Smooth muscle cell (in vitro differentiated cells): Measurements from ENCODE around the gene PARVB. TPM values are rescaled to one million over a fixed set of nuclear protein-coding genes. Genes with fewer than 3 reads are reported as not detected.

Source experiments
- DNase-seq: peaks from one replicate; lab custom pipeline; 2025; ENCODE audit not compliant: unreplicated experiment; lab: John Stamatoyannopoulos, UW
- H2AFZ ChIP-seq: fragments of 200-600 bp; sonication (generic); 2 replicates; pipeline ENCODE4 v1.6.0; 2016; ENCODE audit warnings: antibody characterized with exemption, low read depth, mild to moderate bottlenecking
- H3F3A ChIP-seq: fragments of 200-600 bp; sonication (generic); 2 replicates; pipeline ENCODE4 v1.6.0; 2017; ENCODE audit warnings: antibody characterized with exemption, low read depth
- H3K27ac ChIP-seq: fragments of 200-600 bp; sonication (generic); 2 replicates; pipeline ENCODE4 v1.5.1; 2016; ENCODE audit warnings: low read depth, mild to moderate bottlenecking
- H3K27me3 ChIP-seq: fragments of 200-600 bp; sonication (generic); 2 replicates; pipeline ENCODE4 v1.6.1; 2016; ENCODE audit warnings: low read depth, mild to moderate bottlenecking
- H3K36me3 ChIP-seq: fragments of 200-600 bp; sonication (generic); 2 replicates; pipeline ENCODE4 v1.5.1; 2016; ENCODE audit warnings: low read depth
- H3K4me1 ChIP-seq: fragments of 200-600 bp; sonication (generic); 2 replicates; pipeline ENCODE4 v1.5.1; 2016; ENCODE audit warnings: low read depth
- H3K4me2 ChIP-seq: fragments of 200-600 bp; sonication (generic); 2 replicates; pipeline ENCODE4 v1.6.0; 2016; ENCODE audit warnings: mild to moderate bottlenecking
- H3K4me3 ChIP-seq: fragments of 200-600 bp; sonication (generic); 2 replicates; pipeline ENCODE4 v1.5.1; 2016; ENCODE audit warnings: mild to moderate bottlenecking
- H3K79me2 ChIP-seq: fragments of 200-600 bp; sonication (generic); 2 replicates; pipeline ENCODE4 v1.6.0; 2016; ENCODE audit warnings: low read depth, mild to moderate bottlenecking
- H3K9ac ChIP-seq: fragments of 200-600 bp; sonication (generic); 2 replicates; pipeline ENCODE4 v1.6.0; 2016; ENCODE audit warnings: low read depth
- H3K9me3 ChIP-seq: fragments of 200-600 bp; sonication (generic); replicated peaks from 2 replicates; pipeline ENCODE4 v1.5.1; 2016; ENCODE audit warnings: low read depth
- H4K20me1 ChIP-seq: fragments of 200-600 bp; sonication (generic); 2 replicates; pipeline ENCODE4 v1.6.0; 2016; ENCODE audit warnings: low read depth
- CTCF ChIP-seq: fragments of 200-600 bp; sonication (generic); IDR thresholded peaks from 2 replicates; pipeline ENCODE4 v1.5.1; 2017; ENCODE audit warnings: borderline replicate concordance, mild to moderate bottlenecking, antibody characterized with exemption; ENCODE audit not compliant: insufficient read depth, poor library complexity, severe bottlenecking
- WGBS: methylation state at CpG from one replicate; pipeline ENCODE4 v1.1.7; 2016; ENCODE audit warnings: low lambda C conversion rate; 5-methylcytosine and 5-hydroxymethylcytosine counted together
- polyA plus RNA-seq: library from polyadenylated mRNA; unstranded; fragments of >200 nt; fragmentation: Nextera tagmentation; extraction: Ambion mirVana; gene quantifications from 2 replicates; pipeline ENCODE4 v1.2.1, GENCODE V29; 2016
- total RNA-seq: library from RNA; depleted of rRNA; stranded (reverse); fragments of >200 nt; gene quantifications from 2 replicates; pipeline ENCODE4 v1.2.3, GENCODE V29; 2014

The PARVB gene
- total and polyA plus RNA-seq, 2 experiments from 2014 or later: 35.1 to 36.6 TPM

GRCh38 chr22:44144046-44144569 lies 120.0 kb downstream of the PARVB start:
- Histone ChIP-seq H3K27ac (no peak overlapping the region), H3K36me3 (no peaks in the 10 kb centered on the region), H3K79me2 (no peaks in the 10 kb centered on the region), H4K20me1 (peaks cover 3% of the 10 kb centered on the region), H3F3A (no peaks in the 10 kb centered on the region), H3K4me2 (no peak overlapping the region), H3K4me1 (peaks cover 37% of the 10 kb centered on the region), H3K27me3 (no peaks in the 10 kb centered on the region), H3K9ac (no peak overlapping the region), H3K9me3 (no peaks in the 10 kb centered on the region), H2AFZ (no peak overlapping the region), H3K4me3 (no peak overlapping the region)
- TF ChIP-seq CTCF: no peak
- no peak for DNase-seq
- 90% methylated on average over 10 of the region's 10 CpGs for WGBS

- H3K4me2 ChIP-seq: no peak overlapping the region
- no peaks in the 10 kb centered on the region for H3F3A ChIP-seq
- no peak overlapping the region for H3K27ac ChIP-seq
- H3K9ac ChIP-seq: no peak overlapping the region
- H3K79me2 ChIP-seq: no peaks in the 10 kb centered on the region
- no peak for TF ChIP-seq CTCF
- no peaks in the 10 kb centered on the region for H3K9me3 ChIP-seq
- H3K36me3 ChIP-seq: no peaks in the 10 kb centered on the region
- DNase-seq: no peak
- no peaks in the 10 kb centered on the region for H3K27me3 ChIP-seq
- H3K4me1 ChIP-seq: peaks cover 37% of the 10 kb centered on the region
- H4K20me1 ChIP-seq: peaks cover 3% of the 10 kb centered on the region
- 72% methylated on average over 8 of the region's 8 CpGs for WGBS
- no peak overlapping the region for H3K4me3 ChIP-seq
- no peak overlapping the region for H2AFZ ChIP-seq
Measured at GRCh38 chr22:44145544-44145943, 121.4 kb downstream of the PARVB start.

GRCh38 chr22:44146088-44146861 lies 122.2 kb downstream of the PARVB start:
- no peak for DNase-seq
- TF ChIP-seq CTCF: no peak
- WGBS: 85% methylated on average over 24 of the region's 33 CpGs
- H2AFZ ChIP-seq: no peak overlapping the region
- peaks cover 37% of the 10 kb centered on the region for H3K4me1 ChIP-seq
- H3K4me2 ChIP-seq: no peak overlapping the region
- H3K27ac ChIP-seq: no peak overlapping the region
- no peaks in the 10 kb centered on the region for H3K9me3 ChIP-seq
- H3F3A ChIP-seq: no peaks in the 10 kb centered on the region
- no peaks in the 10 kb centered on the region for H3K27me3 ChIP-seq
- no peak overlapping the region for H3K4me3 ChIP-seq
- H4K20me1 ChIP-seq: peaks cover 3% of the 10 kb centered on the region
- no peaks in the 10 kb centered on the region for H3K36me3 ChIP-seq
- no peaks in the 10 kb centered on the region for H3K79me2 ChIP-seq
- H3K9ac ChIP-seq: no peak overlapping the region
